ENCODE measurements around the gene LAMTOR2.
"Not testable (repeated sequence)": the region's sequence is repeated elsewhere in the genome, so short reads cannot be mapped to it uniquely, and the experiment has no call there.

The LAMTOR2 gene

GRCh38 chr1:156021954-156022353, 32.6 kb upstream of the LAMTOR2 start:
- Histone ChIP-seq H3K4me3 (ENCODE audit: low read length in 2 of 2) (no peak overlapping the region), H3K9ac (ENCODE audit: low read depth in 1 of 2, low read length in 2 of 2) (no peak overlapping the region), H3K27me3 (ENCODE audit: control insufficient read depth in 2 of 2, insufficient read depth in 2 of 2, low read length in 2 of 2) (no peaks in the 10 kb centered on the region), H3K27ac (ENCODE audit: low read depth in 2 of 2, low read length in 2 of 2) (no peak overlapping the region), H3K4me1 (ENCODE audit: control insufficient read depth in 2 of 2, insufficient read depth in 2 of 2, low read length in 2 of 2) (peaks cover 7 to 8% of the 10 kb centered on the region in 2 donors), H3K36me3 (ENCODE audit: control insufficient read depth in 2 of 2, insufficient read depth in 2 of 2, low read length in 2 of 2) (peaks cover 10 to 12% of the 10 kb centered on the region in 2 donors), H3K9me3 (ENCODE audit: control insufficient read depth in 2 of 2, low read length in 2 of 2) (no peaks in the 10 kb centered on the region)

GRCh38 chr1:156024801-156025200, 29.8 kb upstream of the LAMTOR2 start:
- H3K9me3 ChIP-seq (ENCODE audit: control insufficient read depth in 2 of 2, low read length in 2 of 2), result no peaks in the 10 kb centered on the region
- peaks cover 4 to 6% of the 10 kb centered on the region in 2 donors for H3K4me1 ChIP-seq (ENCODE audit: control insufficient read depth in 2 of 2, insufficient read depth in 2 of 2, low read length in 2 of 2)
- H3K36me3 ChIP-seq (ENCODE audit: control insufficient read depth in 2 of 2, insufficient read depth in 2 of 2, low read length in 2 of 2), result no peaks in the 10 kb centered on the region
- no peak overlapping the region for H3K4me3 ChIP-seq (ENCODE audit: low read length in 2 of 2)
- H3K9ac ChIP-seq (ENCODE audit: low read depth in 1 of 2, low read length in 2 of 2), result no peak overlapping the region
- H3K27me3 ChIP-seq (ENCODE audit: control insufficient read depth in 2 of 2, insufficient read depth in 2 of 2, low read length in 2 of 2), result no peaks in the 10 kb centered on the region
- H3K27ac ChIP-seq (ENCODE audit: low read depth in 2 of 2, low read length in 2 of 2), result no peak overlapping the region

- Histone ChIP-seq H3K27ac (ENCODE audit: low read depth in 2 of 2, low read length in 2 of 2) (no peak overlapping the region), H3K36me3 (ENCODE audit: control insufficient read depth in 2 of 2, insufficient read depth in 2 of 2, low read length in 2 of 2) (no peaks in the 10 kb centered on the region), H3K9me3 (ENCODE audit: control insufficient read depth in 2 of 2, low read length in 2 of 2) (no peaks in the 10 kb centered on the region), H3K4me3 (ENCODE audit: low read length in 2 of 2) (no peak overlapping the region), H3K4me1 (ENCODE audit: control insufficient read depth in 2 of 2, insufficient read depth in 2 of 2, low read length in 2 of 2) (no peaks in the 10 kb centered on the region), H3K27me3 (ENCODE audit: control insufficient read depth in 2 of 2, insufficient read depth in 2 of 2, low read length in 2 of 2) (no peaks in the 10 kb centered on the region), H3K9ac (ENCODE audit: low read depth in 1 of 2, low read length in 2 of 2) (no peak overlapping the region)
Measured at GRCh38 chr1:156025876-156026275, 28.7 kb upstream of the LAMTOR2 start.

- no peaks in the 10 kb centered on the region for H3K9me3 ChIP-seq (ENCODE audit: control insufficient read depth in 2 of 2, low read length in 2 of 2)
Measured at GRCh38 chr1:156026588-156026987, 28.0 kb upstream of the LAMTOR2 start.

DNA sequence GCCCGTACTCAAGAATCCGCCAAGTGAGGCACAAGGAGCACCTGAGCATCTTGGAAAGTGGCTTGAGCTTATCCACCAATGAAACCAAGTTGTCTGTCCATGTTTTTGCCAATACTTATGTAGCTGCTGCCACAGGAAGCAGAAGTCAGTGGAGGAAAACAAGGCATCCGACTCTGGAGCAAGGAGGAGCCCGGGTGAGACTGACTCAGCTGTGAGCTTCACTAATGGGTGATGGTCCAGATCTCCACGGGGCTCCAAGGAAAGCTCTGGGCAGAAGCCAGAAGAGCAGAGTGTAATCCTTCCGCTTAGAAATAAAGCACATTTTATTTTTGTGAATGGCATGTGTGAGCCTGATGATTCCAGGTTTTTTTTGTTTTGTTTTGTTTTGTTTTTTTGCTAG, 21.6 kb upstream of the LAMTOR2 start:
- no peak overlapping the region for H3K27ac ChIP-seq (ENCODE audit: low read depth in 2 of 2, low read length in 2 of 2)
- H3K36me3 ChIP-seq (ENCODE audit: control insufficient read depth in 2 of 2, insufficient read depth in 2 of 2, low read length in 2 of 2), result peaks cover 4% of the 10 kb centered on the region in 2 donors
- no peaks in the 10 kb centered on the region for H3K9me3 ChIP-seq (ENCODE audit: control insufficient read depth in 2 of 2, low read length in 2 of 2)
- no peak overlapping the region for H3K9ac ChIP-seq (ENCODE audit: low read depth in 1 of 2, low read length in 2 of 2)
- no peaks in the 10 kb centered on the region for H3K4me1 ChIP-seq (ENCODE audit: control insufficient read depth in 2 of 2, insufficient read depth in 2 of 2, low read length in 2 of 2)
- no peak overlapping the region for H3K4me3 ChIP-seq (ENCODE audit: low read length in 2 of 2)
- no peaks in the 10 kb centered on the region for H3K27me3 ChIP-seq (ENCODE audit: control insufficient read depth in 2 of 2, insufficient read depth in 2 of 2, low read length in 2 of 2)

More at GRCh38 chr1:156026588-156026987, 28.0 kb upstream of the LAMTOR2 start:
- Histone ChIP-seq H3K9ac (ENCODE audit: low read depth in 1 of 2, low read length in 2 of 2) (no peak overlapping the region), H3K27ac (ENCODE audit: low read depth in 2 of 2, low read length in 2 of 2) (no peak overlapping the region), H3K36me3 (ENCODE audit: control insufficient read depth in 2 of 2, insufficient read depth in 2 of 2, low read length in 2 of 2) (no peaks in the 10 kb centered on the region), H3K4me3 (ENCODE audit: low read length in 2 of 2) (no peak overlapping the region), H3K4me1 (ENCODE audit: control insufficient read depth in 2 of 2, insufficient read depth in 2 of 2, low read length in 2 of 2) (no peaks in the 10 kb centered on the region), H3K27me3 (ENCODE audit: control insufficient read depth in 2 of 2, insufficient read depth in 2 of 2, low read length in 2 of 2) (no peaks in the 10 kb centered on the region)

- not testable (repeated sequence) for H3K27me3 ChIP-seq (ENCODE audit: control insufficient read depth in 2 of 2, insufficient read depth in 2 of 2, low read length in 2 of 2); H3K4me1 ChIP-seq (ENCODE audit: control insufficient read depth in 2 of 2, insufficient read depth in 2 of 2, low read length in 2 of 2); H3K36me3 ChIP-seq (ENCODE audit: control insufficient read depth in 2 of 2, insufficient read depth in 2 of 2, low read length in 2 of 2); H3K9ac ChIP-seq (ENCODE audit: low read depth in 1 of 2, low read length in 2 of 2); H3K9me3 ChIP-seq (ENCODE audit: control insufficient read depth in 2 of 2, low read length in 2 of 2); H3K4me3 ChIP-seq (ENCODE audit: low read length in 2 of 2); H3K27ac ChIP-seq (ENCODE audit: low read depth in 2 of 2, low read length in 2 of 2)
Measured at GRCh38 chr1:156034991-156035390, 19.6 kb upstream of the LAMTOR2 start.

GRCh38 chr1:156042828-156043227, 11.8 kb upstream of the LAMTOR2 start:
- Histone ChIP-seq H3K36me3 (ENCODE audit: control insufficient read depth in 2 of 2, insufficient read depth in 2 of 2, low read length in 2 of 2) (peaks cover 27% of the 10 kb centered on the region in 2 donors), H3K4me1 (ENCODE audit: control insufficient read depth in 2 of 2, insufficient read depth in 2 of 2, low read length in 2 of 2) (no peaks in the 10 kb centered on the region), H3K27me3 (ENCODE audit: control insufficient read depth in 2 of 2, insufficient read depth in 2 of 2, low read length in 2 of 2) (no peaks in the 10 kb centered on the region), H3K9ac (ENCODE audit: low read depth in 1 of 2, low read length in 2 of 2) (no peak overlapping the region), H3K4me3 (ENCODE audit: low read length in 2 of 2) (no peak overlapping the region), H3K9me3 (ENCODE audit: control insufficient read depth in 2 of 2, low read length in 2 of 2) (no peaks in the 10 kb centered on the region), H3K27ac (ENCODE audit: low read depth in 2 of 2, low read length in 2 of 2) (no peak overlapping the region)

GRCh38 chr1:156045076-156045475, 9.5 kb upstream of the LAMTOR2 start:
- H3K9ac ChIP-seq (ENCODE audit: low read depth in 1 of 2, low read length in 2 of 2), result no peak overlapping the region
- no peaks in the 10 kb centered on the region for H3K4me1 ChIP-seq (ENCODE audit: control insufficient read depth in 2 of 2, insufficient read depth in 2 of 2, low read length in 2 of 2)
- peaks cover 38 to 40% of the 10 kb centered on the region in 2 donors for H3K36me3 ChIP-seq (ENCODE audit: control insufficient read depth in 2 of 2, insufficient read depth in 2 of 2, low read length in 2 of 2)
- H3K9me3 ChIP-seq (ENCODE audit: control insufficient read depth in 2 of 2, low read length in 2 of 2), result no peaks in the 10 kb centered on the region
- H3K27ac ChIP-seq (ENCODE audit: low read depth in 2 of 2, low read length in 2 of 2), result no peak overlapping the region
- no peak overlapping the region for H3K4me3 ChIP-seq (ENCODE audit: low read length in 2 of 2)
- no peaks in the 10 kb centered on the region for H3K27me3 ChIP-seq (ENCODE audit: control insufficient read depth in 2 of 2, insufficient read depth in 2 of 2, low read length in 2 of 2)

- H3K27ac ChIP-seq (ENCODE audit: low read depth in 2 of 2, low read length in 2 of 2), result no peak overlapping the region
- no peaks in the 10 kb centered on the region for H3K27me3 ChIP-seq (ENCODE audit: control insufficient read depth in 2 of 2, insufficient read depth in 2 of 2, low read length in 2 of 2)
- peaks cover 15 to 21% of the 10 kb centered on the region in 2 donors for H3K36me3 ChIP-seq (ENCODE audit: control insufficient read depth in 2 of 2, insufficient read depth in 2 of 2, low read length in 2 of 2)
- H3K9me3 ChIP-seq (ENCODE audit: control insufficient read depth in 2 of 2, low read length in 2 of 2), result no peaks in the 10 kb centered on the region
- no peaks in the 10 kb centered on the region for H3K4me1 ChIP-seq (ENCODE audit: control insufficient read depth in 2 of 2, insufficient read depth in 2 of 2, low read length in 2 of 2)
- no peak overlapping the region for H3K4me3 ChIP-seq (ENCODE audit: low read length in 2 of 2)
- H3K9ac ChIP-seq (ENCODE audit: low read depth in 1 of 2, low read length in 2 of 2), result no peak overlapping the region
Measured at GRCh38 chr1:156048663-156049258, 5.8 kb upstream of the LAMTOR2 start.

DNA sequence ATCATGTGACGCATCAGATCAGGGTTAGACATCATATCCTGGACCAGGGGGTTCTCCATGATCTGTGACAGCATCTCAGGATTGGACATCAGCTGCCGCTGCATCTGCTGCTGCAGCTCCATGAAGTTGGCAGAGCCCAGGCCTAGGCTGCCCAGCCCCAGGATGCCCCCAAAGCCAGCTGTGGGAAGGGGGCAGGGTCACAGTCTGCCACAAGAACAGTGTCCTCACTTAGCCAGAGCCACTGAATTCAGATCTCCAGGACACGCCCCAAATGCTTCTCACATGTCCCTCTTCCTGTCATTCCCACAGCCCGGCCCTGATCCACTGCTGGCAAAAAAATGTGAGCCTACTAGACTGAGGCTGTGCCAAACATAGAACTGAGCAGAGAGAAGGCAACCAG, 4.2 kb upstream of the LAMTOR2 start:
- H3K9me3 ChIP-seq (ENCODE audit: control insufficient read depth in 2 of 2, low read length in 2 of 2), result no peaks in the 10 kb centered on the region
- peaks cover 11 to 20% of the 10 kb centered on the region in 2 donors for H3K36me3 ChIP-seq (ENCODE audit: control insufficient read depth in 2 of 2, insufficient read depth in 2 of 2, low read length in 2 of 2)
- H3K27ac ChIP-seq (ENCODE audit: low read depth in 2 of 2, low read length in 2 of 2), result no peak overlapping the region

More for the DNA sequence above, 4.2 kb upstream of the LAMTOR2 start:
- H3K9ac ChIP-seq (ENCODE audit: low read depth in 1 of 2, low read length in 2 of 2), result no peak overlapping the region
- H3K27me3 ChIP-seq (ENCODE audit: control insufficient read depth in 2 of 2, insufficient read depth in 2 of 2, low read length in 2 of 2), result no peaks in the 10 kb centered on the region
- H3K4me1 ChIP-seq (ENCODE audit: control insufficient read depth in 2 of 2, insufficient read depth in 2 of 2, low read length in 2 of 2), result peaks cover 3 to 4% of the 10 kb centered on the region in 2 donors
- no peak overlapping the region for H3K4me3 ChIP-seq (ENCODE audit: low read length in 2 of 2)
